HEK293T (cell line): ENCODE measurements around the gene CLN6.

Source experiments
- CTCF ChIA-PET: fragments of 350-600 bp; formaldehyde crosslinking; extraction: SDS; loops from one replicate; lab custom pipeline; 2021; ENCODE audit warnings: antibody characterized with exemption, inconsistent platforms; lab: Yijun Ruan, JAX
- POLR2A ChIA-PET: fragments of 350-600 bp; formaldehyde crosslinking; extraction: SDS; loops from one replicate; lab custom pipeline; 2020; ENCODE audit warnings: antibody characterized with exemption, inconsistent platforms; lab: Yijun Ruan, JAX
- DNase-seq: peaks from one replicate; pipeline ENCODE4 v3.0.0; 2012; ENCODE audit warnings: mixed read lengths; ENCODE audit errors: extremely low spot score
- ARNT ChIP-seq: fragments of 450-650 bp; IDR thresholded peaks from 2 replicates; pipeline ENCODE4 v1.6.1; 2017; ENCODE audit warnings: mild to moderate bottlenecking
- BHLHE40 ChIP-seq: fragments of 450-650 bp; IDR thresholded peaks from 2 replicates; pipeline ENCODE4 v1.6.1; 2016; ENCODE audit warnings: mild to moderate bottlenecking, moderate library complexity, borderline replicate concordance
- CTBP1 ChIP-seq: fragments of 450-650 bp; IDR thresholded peaks from 2 replicates; pipeline ENCODE4 v1.6.1; 2016; ENCODE audit warnings: borderline replicate concordance
- ELF4 ChIP-seq: fragments of 450-650 bp; IDR thresholded peaks from 2 replicates; pipeline ENCODE4 v1.6.1; 2017; ENCODE audit warnings: antibody characterized with exemption
- FOXA1 ChIP-seq: fragments of 450-650 bp; IDR thresholded peaks from 2 replicates; pipeline ENCODE4 v1.6.1; 2016; ENCODE audit warnings: mild to moderate bottlenecking
- FOXK2 ChIP-seq: fragments of 450-650 bp; IDR thresholded peaks from 2 replicates; pipeline ENCODE4 v1.6.1; 2016; ENCODE audit warnings: mild to moderate bottlenecking
- FOXM1 ChIP-seq: fragments of 450-650 bp; IDR thresholded peaks from 2 replicates; pipeline ENCODE4 v1.6.1; 2017; ENCODE audit warnings: mild to moderate bottlenecking, borderline replicate concordance
- HDGF ChIP-seq: fragments of 450-650 bp; IDR thresholded peaks from 2 replicates; pipeline ENCODE4 v1.6.1; 2017; ENCODE audit warnings: antibody characterized with exemption, borderline replicate concordance
- L3MBTL2 ChIP-seq: fragments of 450-650 bp; conservative IDR thresholded peaks from 2 replicates; pipeline ENCODE4 v1.6.1; 2016; ENCODE audit warnings: mild to moderate bottlenecking
- LEF1 ChIP-seq: fragments of 450-650 bp; IDR thresholded peaks from 2 replicates; pipeline ENCODE4 v1.6.1; 2017; ENCODE audit warnings: mild to moderate bottlenecking, borderline replicate concordance
- NFRKB ChIP-seq: fragments of 450-650 bp; IDR thresholded peaks from 2 replicates; pipeline ENCODE4 v1.6.1; 2016; ENCODE audit warnings: mild to moderate bottlenecking, moderate library complexity
- SP1 ChIP-seq: fragments of 450-650 bp; IDR thresholded peaks from 2 replicates; pipeline ENCODE4 v1.6.1; 2017
- SUZ12 ChIP-seq: fragments of 450-650 bp; IDR thresholded peaks from 2 replicates; pipeline ENCODE4 v1.6.1; 2016; ENCODE audit warnings: mild to moderate bottlenecking
- TARDBP ChIP-seq: fragments of 450-650 bp; IDR thresholded peaks from 2 replicates; pipeline ENCODE4 v1.6.1; 2016
- ZNF384 ChIP-seq: fragments of 450-650 bp; IDR thresholded peaks from 2 replicates; pipeline ENCODE4 v1.6.1; 2016
- TF ChIP-seq, protein P1 (sequence below): fragments of 450-650 bp; IDR thresholded peaks from 2 replicates; pipeline ENCODE4 v1.6.1; 2016

CLN6 gene

GRCh38 chr15:68220967-68221366 lies 8.6 kb downstream of the CLN6 start:
- DNase-seq, result no peak
- TF ChIP-seq NFRKB (no peak), FOXM1 (no peak), ARNT (no peak), ELF4 (no peak), SUZ12 (no peak), HDGF (no peak), CTBP1 (no peak), LEF1 (no peak), FOXA1 (no peak), ZNF384 (no peak), BHLHE40 (no peak), L3MBTL2 (no peak), FOXK2 (no peak), TARDBP (no peak), SP1 (no peak)
- TF ChIP-seq, protein P1, sequence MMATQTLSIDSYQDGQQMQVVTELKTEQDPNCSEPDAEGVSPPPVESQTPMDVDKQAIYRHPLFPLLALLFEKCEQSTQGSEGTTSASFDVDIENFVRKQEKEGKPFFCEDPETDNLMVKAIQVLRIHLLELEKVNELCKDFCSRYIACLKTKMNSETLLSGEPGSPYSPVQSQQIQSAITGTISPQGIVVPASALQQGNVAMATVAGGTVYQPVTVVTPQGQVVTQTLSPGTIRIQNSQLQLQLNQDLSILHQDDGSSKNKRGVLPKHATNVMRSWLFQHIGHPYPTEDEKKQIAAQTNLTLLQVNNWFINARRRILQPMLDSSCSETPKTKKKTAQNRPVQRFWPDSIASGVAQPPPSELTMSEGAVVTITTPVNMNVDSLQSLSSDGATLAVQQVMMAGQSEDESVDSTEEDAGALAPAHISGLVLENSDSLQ, result no peak
- POLR2A ChIA-PET, result interaction anchor here (1.1 kb wide), 1 partner anchor 9 kb away, joined by 3 read pairs; the partner anchor contains the start of gene CLN6
- CTCF ChIA-PET, result interaction anchor here (0.6 kb wide), 1 partner anchor 30 kb away, joined by 4 read pairs; no protein-coding TSS in a partner anchor

DNA sequence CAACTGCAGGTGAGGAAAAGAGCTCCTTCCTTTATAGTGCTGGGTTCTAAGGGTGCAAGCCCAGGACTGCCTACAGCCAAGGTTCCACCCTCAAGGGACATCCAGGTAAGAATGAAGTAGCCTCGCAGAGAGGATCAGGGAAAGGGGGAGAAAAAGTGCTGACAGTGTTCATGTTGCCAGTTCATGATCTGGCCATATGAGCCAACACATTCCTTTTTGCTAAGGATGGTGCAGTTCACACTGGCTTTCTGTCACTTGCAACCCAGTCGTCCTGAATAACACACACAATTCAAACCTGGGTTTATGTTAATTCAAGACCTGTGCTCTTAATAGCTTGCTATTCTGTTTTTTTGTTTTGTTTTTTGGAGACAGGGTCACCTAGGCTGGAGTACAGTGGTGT lies 9.0 kb downstream of the CLN6 start:
- ChIA-PET POLR2A (interaction anchor here (1.1 kb wide), 1 partner anchor 9 kb away, joined by 3 read pairs; the partner anchor contains the start of gene CLN6), CTCF (interaction anchor here (0.6 kb wide), 1 partner anchor 30 kb away, joined by 4 read pairs; no protein-coding TSS in a partner anchor)

DNA sequence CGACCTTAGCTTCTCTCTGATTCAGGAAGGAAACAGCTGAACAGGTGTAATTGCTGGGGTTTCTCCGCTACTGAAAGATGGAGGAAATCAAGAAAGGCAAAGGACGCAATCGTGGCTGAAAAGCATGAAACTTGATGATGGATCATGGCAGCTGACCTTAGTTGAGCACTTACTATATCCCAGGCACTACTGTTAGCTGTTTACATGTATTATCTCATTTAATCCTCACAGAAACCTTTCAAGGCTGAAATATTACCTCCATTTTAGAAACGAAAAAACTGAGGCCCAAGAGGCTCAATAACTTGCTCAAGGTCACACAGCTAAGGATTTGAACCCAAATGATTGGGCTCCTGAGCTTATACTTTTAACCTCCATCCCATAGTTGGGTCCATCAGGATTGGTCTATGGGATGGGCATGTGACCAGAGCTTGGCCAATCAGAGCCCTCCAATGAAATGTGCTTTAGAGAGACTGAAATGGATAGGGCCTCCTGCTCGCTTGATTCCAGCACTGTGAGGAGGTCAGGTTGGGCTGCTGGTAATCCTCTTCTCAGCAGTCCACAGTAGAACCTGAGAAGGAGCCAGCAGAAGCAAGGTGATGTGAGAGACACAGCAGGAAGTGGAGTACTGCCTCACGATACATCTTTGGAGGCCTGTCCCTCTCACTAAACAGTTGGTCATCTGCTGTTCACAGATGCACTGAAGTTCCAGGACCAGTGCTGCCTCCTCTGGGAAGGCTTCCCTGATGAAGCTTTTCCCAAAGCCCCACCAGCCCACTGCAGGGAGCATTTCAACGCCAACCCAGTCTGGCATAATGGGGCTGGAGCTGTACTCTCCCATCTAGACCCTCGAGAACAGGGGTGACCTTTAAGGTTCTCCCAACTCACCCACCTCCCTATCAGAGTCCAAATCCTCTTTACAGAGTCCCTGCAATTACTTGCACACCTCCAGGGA lies 10.4 kb downstream of the CLN6 start:
- no peak for TF ChIP-seq FOXM1
- no peak for TF ChIP-seq L3MBTL2
- TF ChIP-seq BHLHE40, result no peak
- TF ChIP-seq LEF1, result no peak
- no peak for TF ChIP-seq SP1
- TF ChIP-seq NFRKB, result no peak
- TF ChIP-seq ZNF384, result no peak
- no peak for TF ChIP-seq FOXA1
- ChIA-PET POLR2A (interaction anchor here (1.6 kb wide), 1 partner anchor 10 kb away, joined by 11 read pairs; the partner anchor contains the start of gene CLN6), CTCF (interaction anchor here (0.6 kb wide), 1 partner anchor 154 kb away, joined by 5 read pairs; no protein-coding TSS in a partner anchor)
- no peak for DNase-seq

More for the DNA sequence above, 9.0 kb downstream of the CLN6 start:
- no peak for DNase-seq
- TF ChIP-seq FOXM1, result no peak
- no peak for TF ChIP-seq BHLHE40
- TF ChIP-seq FOXA1, result no peak
- TF ChIP-seq NFRKB, result no peak
- TF ChIP-seq TARDBP, result no peak
- no peak for TF ChIP-seq FOXK2
- TF ChIP-seq L3MBTL2, result no peak
- no peak for TF ChIP-seq ARNT
- no peak for TF ChIP-seq LEF1
- TF ChIP-seq SP1, result no peak
- TF ChIP-seq HDGF, result no peak
- TF ChIP-seq, protein P1, result no peak
- no peak for TF ChIP-seq ZNF384
- no peak for TF ChIP-seq CTBP1
- no peak for TF ChIP-seq SUZ12
- no peak for TF ChIP-seq ELF4

GRCh38 chr15:68218331-68218730 lies 11.2 kb downstream of the CLN6 start:
- CTCF ChIA-PET, result interaction anchor here (0.6 kb wide), 1 partner anchor 155 kb away, joined by 5 read pairs; no protein-coding TSS in a partner anchor
- POLR2A ChIA-PET, result interaction anchor here (1.6 kb wide), 1 partner anchor 11 kb away, joined by 11 read pairs; the partner anchor contains the start of gene CLN6
- no peak for DNase-seq
- TF ChIP-seq SUZ12, result no peak
- TF ChIP-seq FOXK2, result no peak
- no peak for TF ChIP-seq ZNF384
- no peak for TF ChIP-seq LEF1
- no peak for TF ChIP-seq HDGF
- no peak for TF ChIP-seq ELF4
- no peak for TF ChIP-seq BHLHE40

DNA sequence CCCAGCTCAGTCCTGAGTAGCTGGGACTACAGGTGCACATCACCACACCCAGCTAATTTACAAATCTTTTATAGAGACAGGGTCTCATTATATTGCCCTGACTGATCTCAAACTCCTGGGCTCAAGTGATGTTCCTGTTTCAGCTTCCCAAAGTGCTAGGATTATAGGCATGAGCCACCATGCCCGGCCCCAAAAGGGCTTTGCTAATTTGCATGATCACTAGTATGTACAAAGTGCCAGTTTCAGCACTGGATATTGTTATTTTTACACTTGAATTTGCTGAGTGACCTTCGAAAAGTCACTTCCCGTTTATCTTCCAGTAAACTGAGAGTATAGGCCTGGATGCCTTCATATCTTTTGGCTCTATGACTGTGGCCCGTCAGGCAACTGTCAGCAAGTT lies 12.2 kb downstream of the CLN6 start:
- POLR2A ChIA-PET, result interaction anchor here (1.4 kb wide), 1 partner anchor 376 kb away, joined by 3 read pairs; no protein-coding TSS in a partner anchor
- no peak for DNase-seq
- CTCF ChIA-PET, result no interaction called here
- TF ChIP-seq ZNF384 (no peak), SUZ12 (no peak), TARDBP (no peak), FOXK2 (no peak), L3MBTL2 (no peak)

DNA sequence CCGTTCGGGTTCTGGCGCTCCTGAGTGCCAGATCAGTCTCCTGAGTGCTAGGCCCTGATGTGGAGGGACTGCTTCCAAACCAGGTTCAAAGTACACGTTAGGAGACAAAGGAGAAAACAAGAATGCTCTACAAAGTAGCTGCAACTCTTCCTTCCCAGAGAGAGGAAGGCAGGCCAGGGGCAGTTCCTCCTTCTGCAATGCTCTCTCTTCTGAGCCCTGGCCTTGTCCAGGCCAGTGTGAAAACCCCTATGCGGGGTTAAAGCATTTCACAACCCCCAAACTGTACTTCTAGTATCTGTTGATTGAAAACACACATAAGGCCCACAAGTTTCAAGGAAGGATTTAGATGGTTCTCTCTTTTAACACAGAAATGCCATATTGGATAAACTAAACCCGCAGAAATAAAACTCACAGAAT lies 14.7 kb downstream of the CLN6 start:
- CTCF ChIA-PET, result no interaction called here
- POLR2A ChIA-PET, result interaction anchor here (1.6 kb wide), 1 partner anchor 14 kb away, joined by 8 read pairs; the partner anchor contains the start of gene CLN6
- no peak for DNase-seq
- no peak for TF ChIP-seq NFRKB
- no peak for TF ChIP-seq ELF4
- no peak for TF ChIP-seq ARNT
- TF ChIP-seq, protein P1, result no peak
- TF ChIP-seq LEF1, result no peak
- TF ChIP-seq SP1, result no peak
- no peak for TF ChIP-seq SUZ12
